HEK293 (cell line): ENCODE data around the gene LRRC4C.

ENCODE experiments used
- CTCF ChIA-PET: fragments of 350-600 bp; formaldehyde crosslinking; extraction: SDS; loops from one replicate; lab custom pipeline; 2021; ENCODE audit warnings: antibody characterized with exemption; lab: Yijun Ruan, JAX
- POLR2A ChIA-PET: fragments of 300-600 bp; formaldehyde crosslinking; extraction: SDS; loops from one replicate; lab custom pipeline; 2020; ENCODE audit warnings: antibody characterized with exemption, inconsistent platforms; lab: Yijun Ruan, JAX
- H3K27ac ChIP-seq: fragments of 200-500 bp; sonication (Bioruptor generic); 2 replicates; pipeline ENCODE4 v1.5.1; 2014; ENCODE audit warnings: low read depth, low read length, control low read depth, inconsistent platforms; ENCODE audit errors: extremely low read depth
- H3K36me3 ChIP-seq, 2 experiments: fragments of 200-500 bp in 1 of 2; sonication (Bioruptor generic) in 1 of 2; 1 replicate in 1 of 2; 2 replicates in 1 of 2; pipeline ENCODE4 v1.5.1; 2014 to 2017; ENCODE audit warnings: inconsistent platforms in 2 of 2, low read length in 2 of 2; ENCODE audit not compliant: control insufficient read depth in 2 of 2, insufficient read depth in 1 of 2
- H3K4me1 ChIP-seq: fragments of 200-500 bp; sonication (Bioruptor generic); 2 replicates; pipeline ENCODE4 v1.5.1; 2014; ENCODE audit warnings: mild to moderate bottlenecking, low read length, inconsistent platforms; ENCODE audit not compliant: control insufficient read depth, insufficient read depth
- H3K4me3 ChIP-seq: 2 replicates; pipeline ENCODE4 v1.5.1; 2011; ENCODE audit warnings: low read depth, mild to moderate bottlenecking, control low read depth, low read length, moderate library complexity
- H3K9me3 ChIP-seq: fragments of 200-500 bp; sonication (Bioruptor generic); 2 replicates; pipeline ENCODE4 v1.5.1; 2014; ENCODE audit warnings: low read depth, low read length, inconsistent platforms; ENCODE audit not compliant: control insufficient read depth, insufficient read depth
- KLF10 ChIP-seq: fragments of 450-650 bp; IDR thresholded peaks from 2 replicates; pipeline ENCODE4 v1.5.1; 2018; ENCODE audit warnings: missing biosample characterization, mild to moderate bottlenecking, missing genetic modification characterization
- KLF7 ChIP-seq: fragments of 450-650 bp; formaldehyde crosslinking; IDR thresholded peaks from 2 replicates; pipeline ENCODE4 v1.5.1; 2016; ENCODE audit warnings: missing biosample characterization, missing genetic modification characterization, borderline replicate concordance
- ZBTB1 ChIP-seq: fragments of 450-650 bp; formaldehyde crosslinking; IDR thresholded peaks from 2 replicates; pipeline ENCODE4 v1.5.1; 2016; ENCODE audit warnings: missing biosample characterization, missing genetic modification characterization
- ZNF146 ChIP-seq: fragments of 450-650 bp; formaldehyde crosslinking; IDR thresholded peaks from 2 replicates; pipeline ENCODE4 v1.5.1; 2016; ENCODE audit warnings: missing biosample characterization, missing genetic modification characterization
- ZNF16 ChIP-seq: fragments of 450-650 bp; formaldehyde crosslinking; IDR thresholded peaks from 2 replicates; pipeline ENCODE4 v1.5.1; 2016; ENCODE audit warnings: low read depth, missing biosample characterization, missing genetic modification characterization
- ZNF169 ChIP-seq: fragments of 450-650 bp; formaldehyde crosslinking; IDR thresholded peaks from 2 replicates; pipeline ENCODE4 v1.5.1; 2016; ENCODE audit warnings: missing biosample characterization, missing genetic modification characterization
- ZNF221 ChIP-seq: fragments of 450-650 bp; formaldehyde crosslinking; IDR thresholded peaks from 2 replicates; pipeline ENCODE4 v1.5.1; 2017; ENCODE audit warnings: missing biosample characterization, missing genetic modification characterization, borderline replicate concordance
- ZNF24 ChIP-seq: fragments of 450-650 bp; formaldehyde crosslinking; IDR thresholded peaks from 2 replicates; pipeline ENCODE4 v1.5.1; 2016; ENCODE audit warnings: missing biosample characterization, missing genetic modification characterization
- ZNF26 ChIP-seq: fragments of 450-650 bp; formaldehyde crosslinking; IDR thresholded peaks from 2 replicates; pipeline ENCODE4 v1.5.1; 2016; ENCODE audit warnings: missing biosample characterization, missing genetic modification characterization
- ZNF302 ChIP-seq: fragments of 450-650 bp; formaldehyde crosslinking; IDR thresholded peaks from 2 replicates; pipeline ENCODE4 v1.5.1; 2016; ENCODE audit warnings: missing biosample characterization, missing genetic modification characterization, low read depth
- ZNF398 ChIP-seq: fragments of 450-650 bp; formaldehyde crosslinking; IDR thresholded peaks from 2 replicates; pipeline ENCODE4 v1.5.1; 2017; ENCODE audit warnings: missing biosample characterization, missing genetic modification characterization
- ZNF48 ChIP-seq: fragments of 450-650 bp; formaldehyde crosslinking; IDR thresholded peaks from 2 replicates; pipeline ENCODE4 v1.5.1; 2016; ENCODE audit warnings: missing biosample characterization, missing genetic modification characterization
- ZSCAN16 ChIP-seq: fragments of 450-650 bp; formaldehyde crosslinking; IDR thresholded peaks from 2 replicates; pipeline ENCODE4 v1.5.1; 2016; ENCODE audit warnings: missing biosample characterization, missing genetic modification characterization
- TF ChIP-seq, protein P1 (sequence below): fragments of 450-650 bp; formaldehyde crosslinking; IDR thresholded peaks from 2 replicates; pipeline ENCODE4 v1.5.1; 2016; ENCODE audit warnings: missing biosample characterization, missing genetic modification characterization, borderline replicate concordance
- TF ChIP-seq, protein P2 (sequence below): fragments of 450-650 bp; formaldehyde crosslinking; IDR thresholded peaks from 2 replicates; pipeline ENCODE4 v1.5.1; 2016; ENCODE audit warnings: missing biosample characterization, missing genetic modification characterization
- TF ChIP-seq, protein P3 (sequence below): fragments of 450-650 bp; formaldehyde crosslinking; IDR thresholded peaks from 2 replicates; pipeline ENCODE4 v1.5.1; 2016; ENCODE audit warnings: missing biosample characterization, missing genetic modification characterization, low read depth

The LRRC4C gene

GRCh38 chr11:40544162-40544561, 915.3 kb downstream of the LRRC4C start:
- Histone ChIP-seq H3K4me3 (no peak overlapping the region), H3K9me3 (no peaks in the 10 kb centered on the region), H3K36me3 (no peaks in the 10 kb centered on the region), H3K4me1 (no peaks in the 10 kb centered on the region), H3K27ac (no peak overlapping the region)
- TF ChIP-seq, protein P1, sequence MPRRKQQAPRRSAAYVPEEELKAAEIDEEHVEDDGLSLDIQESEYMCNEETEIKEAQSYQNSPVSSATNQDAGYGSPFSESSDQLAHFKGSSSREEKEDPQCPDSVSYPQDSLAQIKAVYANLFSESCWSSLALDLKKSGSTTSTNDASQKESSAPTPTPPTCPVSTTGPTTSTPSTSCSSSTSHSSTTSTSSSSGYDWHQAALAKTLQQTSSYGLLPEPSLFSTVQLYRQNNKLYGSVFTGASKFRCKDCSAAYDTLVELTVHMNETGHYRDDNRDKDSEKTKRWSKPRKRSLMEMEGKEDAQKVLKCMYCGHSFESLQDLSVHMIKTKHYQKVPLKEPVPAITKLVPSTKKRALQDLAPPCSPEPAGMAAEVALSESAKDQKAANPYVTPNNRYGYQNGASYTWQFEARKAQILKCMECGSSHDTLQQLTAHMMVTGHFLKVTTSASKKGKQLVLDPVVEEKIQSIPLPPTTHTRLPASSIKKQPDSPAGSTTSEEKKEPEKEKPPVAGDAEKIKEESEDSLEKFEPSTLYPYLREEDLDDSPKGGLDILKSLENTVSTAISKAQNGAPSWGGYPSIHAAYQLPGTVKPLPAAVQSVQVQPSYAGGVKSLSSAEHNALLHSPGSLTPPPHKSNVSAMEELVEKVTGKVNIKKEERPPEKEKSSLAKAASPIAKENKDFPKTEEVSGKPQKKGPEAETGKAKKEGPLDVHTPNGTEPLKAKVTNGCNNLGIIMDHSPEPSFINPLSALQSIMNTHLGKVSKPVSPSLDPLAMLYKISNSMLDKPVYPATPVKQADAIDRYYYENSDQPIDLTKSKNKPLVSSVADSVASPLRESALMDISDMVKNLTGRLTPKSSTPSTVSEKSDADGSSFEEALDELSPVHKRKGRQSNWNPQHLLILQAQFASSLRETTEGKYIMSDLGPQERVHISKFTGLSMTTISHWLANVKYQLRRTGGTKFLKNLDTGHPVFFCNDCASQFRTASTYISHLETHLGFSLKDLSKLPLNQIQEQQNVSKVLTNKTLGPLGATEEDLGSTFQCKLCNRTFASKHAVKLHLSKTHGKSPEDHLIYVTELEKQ (tag by site-specific recombination): no peak
- TF ChIP-seq ZNF16 (tag by site-specific recombination): no peak
- TF ChIP-seq ZNF146 (tag by site-specific recombination): no peak
- TF ChIP-seq ZNF48: no peak
- no peak for TF ChIP-seq ZNF24 (tag by site-specific recombination)
- TF ChIP-seq, protein P2, sequence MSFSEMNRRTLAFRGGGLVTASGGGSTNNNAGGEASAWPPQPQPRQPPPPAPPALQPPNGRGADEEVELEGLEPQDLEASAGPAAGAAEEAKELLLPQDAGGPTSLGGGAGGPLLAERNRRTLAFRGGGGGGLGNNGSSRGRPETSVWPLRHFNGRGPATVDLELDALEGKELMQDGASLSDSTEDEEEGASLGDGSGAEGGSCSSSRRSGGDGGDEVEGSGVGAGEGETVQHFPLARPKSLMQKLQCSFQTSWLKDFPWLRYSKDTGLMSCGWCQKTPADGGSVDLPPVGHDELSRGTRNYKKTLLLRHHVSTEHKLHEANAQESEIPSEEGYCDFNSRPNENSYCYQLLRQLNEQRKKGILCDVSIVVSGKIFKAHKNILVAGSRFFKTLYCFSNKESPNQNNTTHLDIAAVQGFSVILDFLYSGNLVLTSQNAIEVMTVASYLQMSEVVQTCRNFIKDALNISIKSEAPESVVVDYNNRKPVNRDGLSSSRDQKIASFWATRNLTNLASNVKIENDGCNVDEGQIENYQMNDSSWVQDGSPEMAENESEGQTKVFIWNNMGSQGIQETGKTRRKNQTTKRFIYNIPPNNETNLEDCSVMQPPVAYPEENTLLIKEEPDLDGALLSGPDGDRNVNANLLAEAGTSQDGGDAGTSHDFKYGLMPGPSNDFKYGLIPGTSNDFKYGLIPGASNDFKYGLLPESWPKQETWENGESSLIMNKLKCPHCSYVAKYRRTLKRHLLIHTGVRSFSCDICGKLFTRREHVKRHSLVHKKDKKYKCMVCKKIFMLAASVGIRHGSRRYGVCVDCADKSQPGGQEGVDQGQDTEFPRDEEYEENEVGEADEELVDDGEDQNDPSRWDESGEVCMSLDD (tag by site-specific recombination): no peak
- TF ChIP-seq KLF10 (tag by site-specific recombination): no peak
- TF ChIP-seq ZNF302: no peak
- TF ChIP-seq KLF7 (tag by site-specific recombination): no peak
- no peak for TF ChIP-seq ZSCAN16 (tag by site-specific recombination)
- TF ChIP-seq, protein P3, sequence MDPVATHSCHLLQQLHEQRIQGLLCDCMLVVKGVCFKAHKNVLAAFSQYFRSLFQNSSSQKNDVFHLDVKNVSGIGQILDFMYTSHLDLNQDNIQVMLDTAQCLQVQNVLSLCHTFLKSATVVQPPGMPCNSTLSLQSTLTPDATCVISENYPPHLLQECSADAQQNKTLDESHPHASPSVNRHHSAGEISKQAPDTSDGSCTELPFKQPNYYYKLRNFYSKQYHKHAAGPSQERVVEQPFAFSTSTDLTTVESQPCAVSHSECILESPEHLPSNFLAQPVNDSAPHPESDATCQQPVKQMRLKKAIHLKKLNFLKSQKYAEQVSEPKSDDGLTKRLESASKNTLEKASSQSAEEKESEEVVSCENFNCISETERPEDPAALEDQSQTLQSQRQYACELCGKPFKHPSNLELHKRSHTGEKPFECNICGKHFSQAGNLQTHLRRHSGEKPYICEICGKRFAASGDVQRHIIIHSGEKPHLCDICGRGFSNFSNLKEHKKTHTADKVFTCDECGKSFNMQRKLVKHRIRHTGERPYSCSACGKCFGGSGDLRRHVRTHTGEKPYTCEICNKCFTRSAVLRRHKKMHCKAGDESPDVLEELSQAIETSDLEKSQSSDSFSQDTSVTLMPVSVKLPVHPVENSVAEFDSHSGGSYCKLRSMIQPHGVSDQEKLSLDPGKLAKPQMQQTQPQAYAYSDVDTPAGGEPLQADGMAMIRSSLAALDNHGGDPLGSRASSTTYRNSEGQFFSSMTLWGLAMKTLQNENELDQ (tag by site-specific recombination): no peak
- ChIA-PET CTCF (no interaction called here), POLR2A (no interaction called here)

DNA sequence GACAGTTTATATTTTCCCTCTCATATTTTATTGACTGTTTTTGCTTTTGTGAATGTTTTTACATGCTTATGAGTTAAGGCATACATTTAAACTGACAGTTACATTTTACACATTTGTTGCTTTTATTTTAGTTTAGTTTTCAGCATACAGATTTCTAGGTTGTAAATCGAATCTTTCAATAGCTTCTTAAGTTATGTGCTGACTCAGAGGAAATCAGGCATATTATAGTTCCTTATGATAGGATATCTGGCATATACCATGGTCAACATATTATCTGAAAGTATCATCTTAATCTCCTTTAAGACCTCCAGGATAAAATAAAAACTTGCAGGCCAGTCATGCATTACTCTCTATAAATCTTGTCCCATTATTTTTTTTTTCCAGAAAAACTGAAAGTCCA, 916.6 kb downstream of the LRRC4C start:
- ChIA-PET POLR2A (no interaction called here), CTCF (interaction anchor here (0.6 kb wide), 1 partner anchor 166 kb away, joined by 4 read pairs; no protein-coding TSS in a partner anchor)
- Histone ChIP-seq H3K36me3 (no peaks in the 10 kb centered on the region), H3K4me3 (no peak overlapping the region), H3K9me3 (no peaks in the 10 kb centered on the region), H3K4me1 (no peaks in the 10 kb centered on the region), H3K27ac (no peak overlapping the region)
- no peak for TF ChIP-seq ZNF26
- TF ChIP-seq ZNF398 (tag by site-specific recombination): no peak
- no peak for TF ChIP-seq ZNF169 (tag by site-specific recombination)
- TF ChIP-seq ZBTB1 (tag by site-specific recombination): no peak
- TF ChIP-seq ZNF221 (tag by site-specific recombination): no peak
